NCI-H1048 (cell line): ENCODE results near the gene MYB.
"Not testable (repeated sequence)": the region's sequence is repeated elsewhere in the genome, so short reads cannot be mapped to it uniquely, and the experiment has no call there.

Experiments
- DNase-seq: peaks from one replicate; lab custom pipeline; 2025; lab: John Stamatoyannopoulos, UW

Gene MYB

DNA sequence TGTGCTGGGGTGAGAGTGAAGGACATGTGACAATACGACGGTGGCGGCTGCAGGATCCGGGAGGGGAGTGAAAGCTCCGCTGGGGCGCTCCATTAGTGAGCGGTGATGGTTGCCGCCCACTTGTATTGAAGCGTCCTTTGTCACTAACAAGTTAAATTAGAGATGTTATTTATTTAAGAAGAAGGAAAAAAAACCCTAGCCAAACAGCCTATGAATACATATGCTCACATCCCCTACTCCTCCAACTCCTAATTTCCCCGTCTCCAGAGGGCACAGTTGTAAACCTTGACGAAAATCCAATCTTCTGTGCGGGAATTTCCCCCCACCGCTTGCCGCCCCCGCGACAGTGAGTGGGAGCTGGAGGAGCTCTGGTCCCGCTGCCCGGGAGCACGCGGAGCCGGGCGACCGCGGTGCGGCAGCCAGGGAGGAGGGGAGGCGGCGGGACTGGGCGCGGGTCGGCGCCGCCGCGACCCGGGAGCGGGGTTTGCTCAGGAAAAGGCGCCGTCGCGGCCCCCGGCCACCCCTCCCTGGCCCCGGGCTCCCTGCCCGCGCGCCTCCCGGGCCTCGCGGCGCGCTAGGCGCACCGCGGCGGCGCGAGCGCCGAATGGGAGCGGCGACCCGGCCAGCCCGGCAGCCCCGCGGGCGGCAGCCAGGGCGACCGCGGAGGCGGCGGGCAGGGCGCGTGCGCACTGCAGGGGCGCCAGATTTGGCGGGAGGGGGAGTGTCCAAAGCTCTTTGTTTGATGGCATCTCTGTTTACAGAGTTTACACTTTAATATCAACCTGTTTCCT lies at the start of gene MYB:
Gene MYB, plus strand, starts transcription at position 767 of the 791 bp plus-strand sequence. CDS start 206 bp downstream, outside the sequence.
- DNase-seq: peak; percentile 54

- no peak for DNase-seq
Measured at GRCh38 chr6:135132776-135133175, 48.3 kb upstream of the MYB start.

- DNase-seq: no peak
Measured at GRCh38 chr6:135135835-135136234, 45.3 kb upstream of the MYB start.

DNA sequence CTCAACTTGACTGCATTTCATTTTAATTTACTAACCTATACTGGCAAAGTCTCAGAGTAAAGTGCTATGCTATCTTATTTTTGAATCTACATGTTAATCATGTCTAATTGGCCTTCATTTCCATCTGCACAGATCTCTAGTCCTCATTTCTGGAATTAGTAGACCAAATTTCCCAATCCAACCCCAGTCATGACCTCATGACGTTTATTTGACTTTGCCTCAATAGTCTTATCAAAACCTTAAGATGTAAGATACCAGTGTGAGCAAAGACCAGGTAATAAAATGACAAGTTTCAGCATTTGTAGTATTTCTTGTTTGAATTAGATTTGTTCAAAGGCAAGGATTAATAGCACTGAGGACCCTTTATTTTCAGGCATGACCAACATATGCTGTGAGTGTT lies 43.3 kb upstream of the MYB start:
- no peak for DNase-seq

- no peak for DNase-seq
Measured at GRCh38 chr6:135141182-135141581, 39.9 kb upstream of the MYB start.

DNA sequence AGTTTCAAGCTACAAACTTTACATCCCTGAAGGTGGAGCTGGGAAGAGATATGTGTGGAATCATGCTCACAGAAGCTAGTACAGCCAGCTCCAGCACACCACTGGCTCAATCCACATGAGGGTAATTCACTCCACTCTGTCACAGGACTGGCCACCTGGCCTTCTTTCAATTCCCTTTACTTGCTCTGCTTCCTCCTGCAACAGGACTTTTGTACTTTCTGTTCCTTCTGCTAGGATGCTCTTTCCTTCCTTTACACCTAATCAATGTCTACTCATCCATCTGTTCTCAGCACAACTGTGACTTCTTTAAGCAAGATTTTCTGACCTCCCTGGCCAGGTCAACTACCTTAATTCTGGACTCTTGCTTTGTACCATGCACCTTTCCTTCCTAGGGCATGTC lies 39.4 kb upstream of the MYB start:
- DNase-seq: no peak

DNA sequence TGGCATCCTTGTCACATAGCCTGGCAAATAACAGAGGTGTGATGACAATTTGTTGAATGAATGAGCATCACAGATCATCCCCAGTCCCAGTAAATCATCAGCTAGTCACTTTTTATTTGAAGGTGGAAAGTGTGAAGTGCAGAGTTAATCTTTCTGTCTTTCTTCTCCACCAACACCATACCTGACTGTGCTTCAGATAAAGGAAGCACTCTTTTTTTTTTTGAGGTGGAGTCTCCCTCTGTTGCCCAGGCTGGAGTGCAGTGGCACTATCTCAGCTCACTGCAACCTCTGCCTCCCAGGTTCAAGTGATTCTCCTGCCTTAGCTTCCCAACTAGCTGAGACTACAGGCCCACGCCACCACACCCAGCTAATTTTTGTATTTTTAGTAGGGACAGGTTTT lies 38.9 kb upstream of the MYB start:
- not testable (repeated sequence) for DNase-seq

DNA sequence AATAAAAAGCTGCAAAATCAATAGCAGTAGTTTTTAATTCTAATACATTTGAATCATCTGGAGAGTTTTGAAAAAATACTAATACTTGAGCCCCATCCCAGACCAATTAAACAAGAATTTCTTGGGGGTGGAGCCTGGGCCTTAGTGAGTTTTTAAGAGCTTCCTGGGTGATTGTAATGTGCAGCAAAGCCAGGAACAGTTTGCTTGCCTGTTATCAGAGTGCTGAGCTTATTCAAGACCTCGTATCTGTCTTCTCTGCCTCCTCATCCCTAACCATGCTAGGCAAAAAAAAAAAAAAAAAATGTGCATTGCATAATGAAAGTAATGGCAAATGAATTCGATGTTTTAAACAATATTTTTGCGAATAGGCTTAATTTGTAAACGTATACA lies 36.4 kb upstream of the MYB start:
- DNase-seq: no peak

DNA sequence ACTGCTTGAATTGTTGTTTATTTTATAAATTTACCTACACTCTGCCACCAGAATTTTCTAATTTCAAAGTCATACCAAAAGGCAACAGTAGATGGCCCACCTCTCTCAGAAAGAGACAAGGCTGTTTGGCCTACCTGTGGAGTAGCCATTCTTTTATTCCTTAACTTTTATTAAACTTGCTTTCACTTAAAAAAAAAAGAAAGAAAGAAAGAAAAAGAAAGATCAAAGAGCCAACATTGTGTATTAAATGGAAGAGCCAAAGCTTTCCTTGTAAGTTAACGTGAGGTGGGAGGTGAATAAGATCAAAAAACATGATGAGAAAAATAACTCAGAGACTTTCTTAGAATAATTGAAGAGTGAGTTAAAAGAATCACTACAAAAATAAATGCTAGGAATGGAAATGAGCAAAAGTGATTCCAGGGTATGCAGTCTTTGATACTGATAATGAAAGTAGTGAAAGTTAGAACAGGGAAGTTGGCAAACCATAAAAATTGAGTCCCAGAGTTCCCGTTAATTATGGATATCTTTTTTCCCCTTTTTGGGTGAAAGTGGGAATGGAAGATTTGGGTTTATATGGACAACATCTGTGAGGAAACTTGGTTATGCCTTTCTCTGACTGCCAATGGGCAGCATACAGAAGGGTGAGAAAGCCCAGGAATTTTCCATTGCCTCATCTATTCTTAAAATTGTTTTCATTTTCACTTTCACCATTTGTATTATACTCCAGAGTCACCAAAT lies 35.9 kb upstream of the MYB start:
- no peak for DNase-seq

DNA sequence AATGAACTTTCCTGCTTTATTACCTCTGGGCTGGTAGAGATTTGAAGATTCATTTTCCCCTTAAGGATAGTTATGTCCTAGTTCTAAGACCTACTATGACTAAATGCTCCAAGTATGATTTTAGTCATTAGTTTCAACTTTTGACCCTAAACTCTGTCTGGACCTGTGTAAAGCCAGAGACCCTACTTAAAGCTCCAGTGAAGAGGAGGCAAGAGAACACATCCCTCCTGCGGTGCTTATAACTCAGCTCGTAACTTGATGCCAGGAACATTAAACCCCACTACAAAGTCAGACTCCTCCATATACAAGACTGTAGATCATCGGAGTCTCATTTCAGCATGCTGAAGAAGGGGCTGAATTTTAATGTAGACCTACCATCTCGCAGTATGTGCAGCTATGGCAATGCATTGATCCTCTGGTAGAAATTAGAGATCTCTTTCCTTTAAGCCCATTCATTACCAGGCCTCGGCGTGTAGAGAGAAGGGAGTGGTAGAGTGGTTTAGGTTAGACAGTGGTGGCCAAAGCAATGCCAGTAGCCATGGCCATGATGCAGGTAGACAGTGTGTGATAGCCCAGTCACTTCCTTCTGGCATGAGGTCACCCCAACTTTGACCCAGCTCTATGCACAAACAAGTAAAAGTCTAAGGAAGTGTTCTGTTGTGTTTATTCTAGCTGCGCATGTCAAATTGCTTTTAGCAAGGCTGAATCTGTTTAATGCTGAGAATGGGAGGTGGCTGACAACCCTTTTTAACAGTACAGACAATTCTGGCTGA lies 34.8 kb upstream of the MYB start:
- DNase-seq: no peak

DNA sequence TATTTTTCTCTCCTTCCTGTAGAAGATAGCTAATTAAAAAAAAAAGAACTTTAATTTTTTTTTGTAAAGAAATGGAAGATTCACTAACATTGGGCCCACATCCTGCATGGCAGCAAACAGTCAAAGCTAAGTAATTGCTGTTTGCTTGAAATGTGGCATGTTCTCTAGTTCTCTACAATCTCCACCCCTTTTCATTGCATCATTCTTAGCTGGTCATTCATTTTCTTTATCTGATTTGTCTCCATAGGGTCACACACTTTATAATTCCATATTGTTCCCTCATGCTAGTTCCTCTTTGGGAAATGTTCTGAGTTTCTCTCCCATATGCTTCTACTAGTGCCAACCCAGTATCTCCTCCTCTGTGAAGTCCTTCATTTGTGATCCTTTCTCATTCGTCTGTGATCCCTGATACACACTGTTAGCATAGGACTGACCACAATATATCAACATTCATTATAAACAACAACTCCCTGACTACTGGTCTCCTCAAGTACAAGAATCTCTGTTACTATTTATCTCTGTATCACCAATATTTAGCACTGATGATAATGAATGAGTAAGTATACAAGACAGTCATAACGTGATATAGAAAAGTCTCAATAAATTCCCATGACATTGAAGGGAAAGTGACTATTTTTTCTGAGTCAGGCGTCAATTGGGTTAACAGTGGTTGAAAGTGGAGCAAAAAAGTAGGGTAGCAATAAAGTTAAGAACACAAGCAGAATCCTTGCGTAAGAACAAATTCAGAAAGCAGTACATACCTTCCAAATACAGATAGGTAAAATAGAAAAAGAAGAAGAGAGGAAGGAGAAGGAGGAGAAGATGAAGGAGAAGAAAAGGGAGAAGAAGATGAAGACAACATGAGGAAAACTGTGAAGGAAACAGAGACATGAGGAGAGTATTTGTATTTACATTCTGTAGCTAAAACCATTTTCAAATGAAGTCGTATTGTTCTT lies 33.2 kb upstream of the MYB start:
- DNase-seq: no peak

DNA sequence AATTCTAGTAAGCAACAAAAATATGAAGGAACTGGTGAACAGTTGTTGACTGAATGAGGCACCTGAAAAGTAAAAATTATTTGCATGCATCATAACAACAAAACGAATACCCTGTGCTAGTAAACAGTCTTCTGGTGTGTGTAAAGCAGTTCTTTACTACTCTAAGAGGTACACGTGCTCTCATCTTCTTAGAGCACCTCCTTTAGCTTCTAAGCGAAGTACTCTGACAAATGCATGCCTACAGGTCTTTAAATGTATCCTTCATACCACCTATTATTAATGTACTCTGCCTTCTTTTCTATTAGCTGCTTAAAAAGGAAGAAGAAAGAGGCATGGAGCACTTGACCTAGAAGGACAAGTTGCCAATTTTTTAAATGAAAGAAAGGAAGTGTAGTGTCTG lies 32.2 kb upstream of the MYB start:
- DNase-seq: no peak

- DNase-seq: no peak
Measured at GRCh38 chr6:135149376-135149775, 31.7 kb upstream of the MYB start.

GRCh38 chr6:135150481-135150880 lies 30.6 kb upstream of the MYB start:
- DNase-seq: not testable (repeated sequence)

DNA sequence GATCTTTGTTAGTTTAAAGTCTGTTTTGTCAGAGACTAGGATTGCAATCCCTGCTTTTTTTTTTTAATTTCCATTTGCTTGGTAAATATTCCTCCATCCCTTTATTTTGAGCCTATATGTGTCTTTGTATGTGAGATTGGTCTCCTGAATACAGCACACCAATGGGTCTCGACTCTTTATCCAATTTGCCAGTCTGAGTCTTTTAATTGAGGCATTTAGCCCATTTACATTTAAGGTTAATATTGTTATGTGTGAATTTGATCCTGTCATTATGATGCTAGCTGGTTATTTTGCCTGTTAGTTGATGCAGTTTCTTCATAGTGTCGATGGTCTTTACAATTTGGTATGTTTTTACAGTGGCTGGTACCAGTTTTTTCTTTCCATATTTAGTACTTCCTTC lies 27.0 kb upstream of the MYB start:
- DNase-seq: not testable (repeated sequence)

DNA sequence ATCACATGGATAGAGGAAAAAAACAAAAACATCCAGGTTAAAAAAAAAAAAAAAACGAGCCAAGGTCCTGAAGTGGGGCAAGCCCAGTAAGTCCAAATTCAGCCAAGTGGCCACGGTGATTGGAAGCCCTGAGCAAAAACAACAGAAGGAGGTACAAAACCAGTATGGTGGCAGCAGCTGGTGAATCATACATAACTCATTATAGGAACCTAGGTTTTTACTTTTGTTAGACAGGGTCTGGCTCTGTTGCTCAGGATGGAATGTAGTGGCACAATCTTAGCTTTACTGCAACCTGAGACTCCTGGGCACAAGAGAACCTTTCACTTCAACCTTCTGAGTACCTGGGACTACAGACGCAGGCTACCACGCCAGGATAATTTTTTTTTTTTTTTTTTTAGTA lies 22.7 kb upstream of the MYB start:
- no peak for DNase-seq

DNA sequence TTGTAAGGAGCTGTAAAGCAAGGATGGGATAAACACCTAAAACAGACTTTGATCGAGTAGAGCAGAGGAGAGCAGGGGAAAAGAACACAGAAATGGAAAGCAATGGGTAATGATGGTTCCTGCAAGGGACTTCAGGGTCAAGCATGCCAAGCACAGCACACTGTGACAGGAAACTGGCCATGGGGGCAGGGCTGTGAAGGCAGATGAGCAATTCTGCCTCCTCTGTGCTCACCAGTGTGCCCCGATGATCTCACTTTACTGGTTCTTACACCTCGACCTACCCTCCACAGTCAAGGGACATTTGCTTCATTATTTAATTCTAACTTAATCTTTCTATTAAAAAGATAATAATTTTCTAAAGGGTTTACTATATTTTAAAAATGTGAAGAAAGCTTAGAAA lies 21.6 kb upstream of the MYB start:
- no peak for DNase-seq

- DNase-seq: no peak
Measured at GRCh38 chr6:135161411-135162395, 19.4 kb upstream of the MYB start.

GRCh38 chr6:135162678-135163439 lies 18.2 kb upstream of the MYB start:
- DNase-seq: no peak

- no peak for DNase-seq
Measured at GRCh38 chr6:135163440-135163738, 17.7 kb upstream of the MYB start.
